ENCODE results near the gene SPSB1. TPM values are rescaled to one million over a fixed set of nuclear protein-coding genes. Genes with fewer than 3 reads are reported as not detected.

Gene SPSB1
- total RNA-seq, 1 experiment from 2014 or later = 4.3 TPM

DNA sequence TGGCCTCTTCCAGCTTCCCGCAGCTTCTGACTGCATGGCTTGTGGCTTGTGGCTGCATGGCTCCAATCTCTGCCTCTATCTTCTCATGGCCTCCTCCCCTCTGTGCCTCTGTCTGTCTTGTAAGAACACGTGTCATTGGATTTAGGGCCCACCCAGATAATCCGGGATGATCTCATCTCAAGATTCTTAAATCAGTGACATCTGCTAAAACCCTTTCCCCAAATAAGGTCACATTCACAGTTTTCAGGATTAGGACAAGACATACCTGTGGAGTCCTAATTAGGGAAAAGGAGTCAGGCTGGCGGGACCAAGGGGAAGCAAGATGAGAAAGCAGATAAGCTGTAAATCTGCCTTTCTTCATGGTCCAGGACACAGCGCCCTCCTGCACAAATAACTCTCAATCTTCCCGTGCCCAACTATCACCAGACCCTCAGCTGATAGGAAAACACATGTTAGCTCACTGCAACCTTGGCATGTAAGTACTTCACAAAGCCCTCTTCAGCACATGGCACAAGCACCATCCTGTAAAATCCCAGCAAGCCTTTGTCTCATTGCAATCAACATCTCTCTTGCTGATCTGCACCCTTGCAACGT lies 82.2 kb downstream of the SPSB1 start (continued):
- TF ChIP-seq, protein P1, sequence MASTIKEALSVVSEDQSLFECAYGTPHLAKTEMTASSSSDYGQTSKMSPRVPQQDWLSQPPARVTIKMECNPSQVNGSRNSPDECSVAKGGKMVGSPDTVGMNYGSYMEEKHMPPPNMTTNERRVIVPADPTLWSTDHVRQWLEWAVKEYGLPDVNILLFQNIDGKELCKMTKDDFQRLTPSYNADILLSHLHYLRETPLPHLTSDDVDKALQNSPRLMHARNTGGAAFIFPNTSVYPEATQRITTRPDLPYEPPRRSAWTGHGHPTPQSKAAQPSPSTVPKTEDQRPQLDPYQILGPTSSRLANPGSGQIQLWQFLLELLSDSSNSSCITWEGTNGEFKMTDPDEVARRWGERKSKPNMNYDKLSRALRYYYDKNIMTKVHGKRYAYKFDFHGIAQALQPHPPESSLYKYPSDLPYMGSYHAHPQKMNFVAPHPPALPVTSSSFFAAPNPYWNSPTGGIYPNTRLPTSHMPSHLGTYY (CRISPR knock-in tag; IDR thresholded peaks at IDR 0.05) = no peak
- TF ChIP-seq TCF7 (CRISPR knock-in tag; IDR thresholded peaks at IDR 0.05; ENCODE audit: low read depth) (no peak), NFATC4 (CRISPR knock-in tag; IDR thresholded peaks at IDR 0.05) (no peak), ETV6 (CRISPR knock-in tag; IDR thresholded peaks at IDR 0.05) (no peak)
- TF ChIP-seq, protein P2, sequence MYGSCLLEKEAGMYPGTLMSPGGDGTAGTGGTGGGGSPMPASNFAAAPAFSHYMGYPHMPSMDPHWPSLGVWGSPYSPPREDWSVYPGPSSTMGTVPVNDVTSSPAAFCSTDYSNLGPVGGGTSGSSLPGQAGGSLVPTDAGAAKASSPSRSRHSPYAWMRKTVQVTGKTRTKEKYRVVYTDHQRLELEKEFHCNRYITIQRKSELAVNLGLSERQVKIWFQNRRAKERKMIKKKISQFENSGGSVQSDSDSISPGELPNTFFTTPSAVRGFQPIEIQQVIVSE (CRISPR knock-in tag; IDR thresholded peaks at IDR 0.05; ENCODE audit: borderline replicate concordance) = no peak
- TF ChIP-seq, protein P3, sequence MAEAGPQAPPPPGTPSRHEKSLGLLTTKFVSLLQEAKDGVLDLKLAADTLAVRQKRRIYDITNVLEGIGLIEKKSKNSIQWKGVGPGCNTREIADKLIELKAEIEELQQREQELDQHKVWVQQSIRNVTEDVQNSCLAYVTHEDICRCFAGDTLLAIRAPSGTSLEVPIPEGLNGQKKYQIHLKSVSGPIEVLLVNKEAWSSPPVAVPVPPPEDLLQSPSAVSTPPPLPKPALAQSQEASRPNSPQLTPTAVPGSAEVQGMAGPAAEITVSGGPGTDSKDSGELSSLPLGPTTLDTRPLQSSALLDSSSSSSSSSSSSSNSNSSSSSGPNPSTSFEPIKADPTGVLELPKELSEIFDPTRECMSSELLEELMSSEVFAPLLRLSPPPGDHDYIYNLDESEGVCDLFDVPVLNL (CRISPR knock-in tag; IDR thresholded peaks at IDR 0.05; ENCODE audit: borderline replicate concordance, low read depth) = no peak
- TF ChIP-seq, protein P4, sequence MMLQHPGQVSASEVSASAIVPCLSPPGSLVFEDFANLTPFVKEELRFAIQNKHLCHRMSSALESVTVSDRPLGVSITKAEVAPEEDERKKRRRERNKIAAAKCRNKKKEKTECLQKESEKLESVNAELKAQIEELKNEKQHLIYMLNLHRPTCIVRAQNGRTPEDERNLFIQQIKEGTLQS (CRISPR knock-in tag; conservative IDR thresholded peaks at IDR 0.05) = no peak
- TF ChIP-seq, protein P5, sequence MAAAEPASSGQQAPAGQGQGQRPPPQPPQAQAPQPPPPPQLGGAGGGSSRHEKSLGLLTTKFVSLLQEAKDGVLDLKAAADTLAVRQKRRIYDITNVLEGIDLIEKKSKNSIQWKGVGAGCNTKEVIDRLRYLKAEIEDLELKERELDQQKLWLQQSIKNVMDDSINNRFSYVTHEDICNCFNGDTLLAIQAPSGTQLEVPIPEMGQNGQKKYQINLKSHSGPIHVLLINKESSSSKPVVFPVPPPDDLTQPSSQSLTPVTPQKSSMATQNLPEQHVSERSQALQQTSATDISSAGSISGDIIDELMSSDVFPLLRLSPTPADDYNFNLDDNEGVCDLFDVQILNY (CRISPR knock-in tag; IDR thresholded peaks at IDR 0.05) = no peak

DNA sequence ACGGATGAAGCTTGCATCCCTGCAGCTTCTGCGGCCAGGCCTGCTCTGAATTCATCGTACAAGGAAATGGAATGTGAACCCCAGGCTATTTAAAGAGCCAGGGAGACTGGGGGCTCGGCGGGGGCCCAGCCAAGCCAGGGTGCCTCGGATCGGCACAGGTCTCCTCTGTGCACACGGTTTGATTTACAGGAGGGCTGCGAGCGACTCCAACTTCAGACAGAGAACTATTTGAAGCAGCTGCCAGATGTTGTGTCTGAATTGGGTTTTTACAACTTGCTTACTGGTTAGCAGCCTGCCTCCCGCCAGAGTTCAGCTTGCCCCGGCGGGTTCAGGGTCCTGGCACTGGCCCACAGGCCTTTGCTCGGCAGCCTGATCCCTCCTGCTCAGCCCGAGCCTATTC lies 83.2 kb downstream of the SPSB1 start:
- ATAC-seq = no peak
- H3K36me3 Mint-ChIP-seq = no peaks in the 10 kb centered on the region

More for the DNA sequence above, 83.2 kb downstream of the SPSB1 start:
- CTCF ChIA-PET = interaction anchor here (0.6 to 1.1 kb wide), 2 partner anchors 80 to 87 kb away, joined by 3 read pairs; no protein-coding TSS in a partner anchor
- POLR2A ChIA-PET = no interaction called here
- H3K27me3 Mint-ChIP-seq (ENCODE audit: low read depth) = no peaks in the 10 kb centered on the region
- H3K4me1 Mint-ChIP-seq = peaks cover 2% of the 10 kb centered on the region; the same call in 1 of the 2 replicates
- no peaks in the 10 kb centered on the region for H3K9me3 Mint-ChIP-seq
- DNase-seq (ENCODE audit: low spot score) = no peak
- H3K4me3 Mint-ChIP-seq = no peak overlapping the region
- no peak overlapping the region for H3K27ac Mint-ChIP-seq
- TF ChIP-seq TEAD4 (CRISPR knock-in tag; IDR thresholded peaks at IDR 0.05) = no peak
- TF ChIP-seq ZNF219 (CRISPR knock-in tag; IDR thresholded peaks at IDR 0.05; ENCODE audit: borderline replicate concordance) = no peak
- TF ChIP-seq NFE2L1 (CRISPR knock-in tag; IDR thresholded peaks at IDR 0.05) = no peak
- TF ChIP-seq, protein P6, sequence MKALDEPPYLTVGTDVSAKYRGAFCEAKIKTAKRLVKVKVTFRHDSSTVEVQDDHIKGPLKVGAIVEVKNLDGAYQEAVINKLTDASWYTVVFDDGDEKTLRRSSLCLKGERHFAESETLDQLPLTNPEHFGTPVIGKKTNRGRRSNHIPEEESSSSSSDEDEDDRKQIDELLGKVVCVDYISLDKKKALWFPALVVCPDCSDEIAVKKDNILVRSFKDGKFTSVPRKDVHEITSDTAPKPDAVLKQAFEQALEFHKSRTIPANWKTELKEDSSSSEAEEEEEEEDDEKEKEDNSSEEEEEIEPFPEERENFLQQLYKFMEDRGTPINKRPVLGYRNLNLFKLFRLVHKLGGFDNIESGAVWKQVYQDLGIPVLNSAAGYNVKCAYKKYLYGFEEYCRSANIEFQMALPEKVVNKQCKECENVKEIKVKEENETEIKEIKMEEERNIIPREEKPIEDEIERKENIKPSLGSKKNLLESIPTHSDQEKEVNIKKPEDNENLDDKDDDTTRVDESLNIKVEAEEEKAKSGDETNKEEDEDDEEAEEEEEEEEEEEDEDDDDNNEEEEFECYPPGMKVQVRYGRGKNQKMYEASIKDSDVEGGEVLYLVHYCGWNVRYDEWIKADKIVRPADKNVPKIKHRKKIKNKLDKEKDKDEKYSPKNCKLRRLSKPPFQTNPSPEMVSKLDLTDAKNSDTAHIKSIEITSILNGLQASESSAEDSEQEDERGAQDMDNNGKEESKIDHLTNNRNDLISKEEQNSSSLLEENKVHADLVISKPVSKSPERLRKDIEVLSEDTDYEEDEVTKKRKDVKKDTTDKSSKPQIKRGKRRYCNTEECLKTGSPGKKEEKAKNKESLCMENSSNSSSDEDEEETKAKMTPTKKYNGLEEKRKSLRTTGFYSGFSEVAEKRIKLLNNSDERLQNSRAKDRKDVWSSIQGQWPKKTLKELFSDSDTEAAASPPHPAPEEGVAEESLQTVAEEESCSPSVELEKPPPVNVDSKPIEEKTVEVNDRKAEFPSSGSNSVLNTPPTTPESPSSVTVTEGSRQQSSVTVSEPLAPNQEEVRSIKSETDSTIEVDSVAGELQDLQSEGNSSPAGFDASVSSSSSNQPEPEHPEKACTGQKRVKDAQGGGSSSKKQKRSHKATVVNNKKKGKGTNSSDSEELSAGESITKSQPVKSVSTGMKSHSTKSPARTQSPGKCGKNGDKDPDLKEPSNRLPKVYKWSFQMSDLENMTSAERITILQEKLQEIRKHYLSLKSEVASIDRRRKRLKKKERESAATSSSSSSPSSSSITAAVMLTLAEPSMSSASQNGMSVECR (CRISPR knock-in tag; IDR thresholded peaks at IDR 0.05; ENCODE audit: borderline replicate concordance) = no peak
- no peak for TF ChIP-seq HMGA2 (CRISPR knock-in tag; IDR thresholded peaks at IDR 0.05)
- TF ChIP-seq, protein P7, sequence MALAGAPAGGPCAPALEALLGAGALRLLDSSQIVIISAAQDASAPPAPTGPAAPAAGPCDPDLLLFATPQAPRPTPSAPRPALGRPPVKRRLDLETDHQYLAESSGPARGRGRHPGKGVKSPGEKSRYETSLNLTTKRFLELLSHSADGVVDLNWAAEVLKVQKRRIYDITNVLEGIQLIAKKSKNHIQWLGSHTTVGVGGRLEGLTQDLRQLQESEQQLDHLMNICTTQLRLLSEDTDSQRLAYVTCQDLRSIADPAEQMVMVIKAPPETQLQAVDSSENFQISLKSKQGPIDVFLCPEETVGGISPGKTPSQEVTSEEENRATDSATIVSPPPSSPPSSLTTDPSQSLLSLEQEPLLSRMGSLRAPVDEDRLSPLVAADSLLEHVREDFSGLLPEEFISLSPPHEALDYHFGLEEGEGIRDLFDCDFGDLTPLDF (CRISPR knock-in tag; IDR thresholded peaks at IDR 0.05) = no peak
- no peak for TF ChIP-seq KAT7 (CRISPR knock-in tag; IDR thresholded peaks at IDR 0.05; ENCODE audit: borderline replicate concordance)
- TF ChIP-seq, protein P3 (CRISPR knock-in tag; IDR thresholded peaks at IDR 0.05; ENCODE audit: borderline replicate concordance, low read depth) = no peak
